HG03175 (cell line): ENCODE results near the gene HTT-AS.

ENCODE experiments used
- ATAC-seq: cut with Tn5 transposase; IDR thresholded peaks from one replicate; pipeline ENCODE4 v1.9.1; 2021; ENCODE audit warnings: mild to moderate bottlenecking, moderate library complexity; ENCODE audit not compliant: unreplicated experiment

HTT-AS gene

GRCh38 chr4:3031357-3032082 is 42.8 kb downstream of the HTT-AS start:
- no peak for ATAC-seq

- no peak for ATAC-seq
Observed at GRCh38 chr4:3030566-3031356, 43.6 kb downstream of the HTT-AS start.

- ATAC-seq: no peak
Observed at GRCh38 chr4:3029464-3029863, 44.9 kb downstream of the HTT-AS start.

GRCh38 chr4:3026540-3026939 is 47.8 kb downstream of the HTT-AS start:
- ATAC-seq: no peak

GRCh38 chr4:3025881-3026280 is 48.5 kb downstream of the HTT-AS start:
- no peak for ATAC-seq

GRCh38 chr4:3022651-3023050 is 51.7 kb downstream of the HTT-AS start:
- ATAC-seq: no peak

GRCh38 chr4:3022112-3022511 is 52.2 kb downstream of the HTT-AS start:
- ATAC-seq: no peak

GRCh38 chr4:3021627-3022026 is 52.7 kb downstream of the HTT-AS start:
- no peak for ATAC-seq

- ATAC-seq: no peak
Observed at GRCh38 chr4:3021127-3021526, 53.2 kb downstream of the HTT-AS start.

- ATAC-seq: no peak
Observed at GRCh38 chr4:3019145-3019846, 55.0 kb downstream of the HTT-AS start.

GRCh38 chr4:3017504-3017903 is 56.8 kb downstream of the HTT-AS start:
- ATAC-seq: no peak

GRCh38 chr4:3016961-3017360 is 57.4 kb downstream of the HTT-AS start:
- ATAC-seq: no peak

- ATAC-seq: no peak
Observed at GRCh38 chr4:3013839-3014350, 60.4 kb downstream of the HTT-AS start.
